DND-41 (cell line): ENCODE measurements around the gene PCDHGB3.
"Not testable (repeated sequence)": the region's sequence is repeated elsewhere in the genome, so short reads cannot be mapped to it uniquely, and the experiment has no call there.

Experiments
- ATAC-seq: fragments of 200-7000 bp; cut with Tn5 transposase; 3 replicates; pipeline ENCODE4 v1.9.1; 2021; ENCODE audit warnings: low read depth; ENCODE audit not compliant: insufficient read depth
- DNase-seq: peaks from one replicate; pipeline ENCODE4 v3.0.0-alpha.2; 2020
- H2AFZ ChIP-seq: 2 replicates; pipeline ENCODE4 v1.6.0; 2012; ENCODE audit warnings: low read depth, low read length
- H3K27ac ChIP-seq: 2 replicates; pipeline ENCODE4 v1.5.1; 2012; ENCODE audit warnings: low read length, inconsistent platforms
- H3K27me3 ChIP-seq: fragments of 200-600 bp; sonication (generic); 2 replicates; pipeline ENCODE4 v1.6.0; 2012; ENCODE audit warnings: low read length, mild to moderate bottlenecking, inconsistent platforms; ENCODE audit not compliant: insufficient read depth, poor library complexity
- H3K36me3 ChIP-seq: 2 replicates; pipeline ENCODE4 v1.5.1; 2012; ENCODE audit warnings: low read length, inconsistent platforms; ENCODE audit not compliant: insufficient read depth
- H3K4me1 ChIP-seq: 2 replicates; pipeline ENCODE4 v1.5.1; 2012; ENCODE audit warnings: mild to moderate bottlenecking, low read length; ENCODE audit not compliant: insufficient read depth
- H3K4me2 ChIP-seq: 2 replicates; pipeline ENCODE4 v1.6.0; 2012; ENCODE audit warnings: mild to moderate bottlenecking, moderate library complexity, low read length, inconsistent platforms; ENCODE audit not compliant: insufficient read depth
- H3K4me3 ChIP-seq, 2 experiments: fragments of 200-600 bp in 1 of 2; shearing (Covaris generic) in 1 of 2; 2 replicates each; pipeline ENCODE4 v1.5.1; 2012 to 2016; ENCODE audit warnings: inconsistent platforms in 2 of 2, low read length in 2 of 2, mild to moderate bottlenecking in 2 of 2, low read depth in 1 of 2, moderate library complexity in 1 of 2
- H3K79me2 ChIP-seq: 2 replicates; pipeline ENCODE4 v1.6.0; 2012; ENCODE audit warnings: low read length, inconsistent platforms; ENCODE audit not compliant: insufficient read depth
- H3K9ac ChIP-seq: 2 replicates; pipeline ENCODE4 v1.6.0; 2012; ENCODE audit warnings: low read depth, mild to moderate bottlenecking, inconsistent platforms, low read length, moderate library complexity
- H3K9me3 ChIP-seq: 2 replicates; pipeline ENCODE4 v1.5.1; 2012; ENCODE audit warnings: low read length, moderate library complexity, mild to moderate bottlenecking, inconsistent platforms; ENCODE audit not compliant: insufficient read depth, severe bottlenecking
- H4K20me1 ChIP-seq: 2 replicates; pipeline ENCODE4 v1.6.0; 2012; ENCODE audit warnings: low read length; ENCODE audit not compliant: insufficient read depth
- EZH2 ChIP-seq: IDR thresholded peaks from 3 replicates; pipeline ENCODE4 v1.6.1; 2012; ENCODE audit warnings: borderline replicate concordance, low read depth, mild to moderate bottlenecking, moderate library complexity, low read length, inconsistent platforms; ENCODE audit not compliant: severe bottlenecking
- TF ChIP-seq, protein P1 (sequence below): IDR thresholded peaks from 2 replicates; pipeline ENCODE4 v1.5.1; 2012; ENCODE audit warnings: borderline replicate concordance, low read length, moderate library complexity, mild to moderate bottlenecking; ENCODE audit not compliant: poor library complexity, severe bottlenecking; ENCODE audit errors: extremely low read depth

Gene PCDHGB3

DNA sequence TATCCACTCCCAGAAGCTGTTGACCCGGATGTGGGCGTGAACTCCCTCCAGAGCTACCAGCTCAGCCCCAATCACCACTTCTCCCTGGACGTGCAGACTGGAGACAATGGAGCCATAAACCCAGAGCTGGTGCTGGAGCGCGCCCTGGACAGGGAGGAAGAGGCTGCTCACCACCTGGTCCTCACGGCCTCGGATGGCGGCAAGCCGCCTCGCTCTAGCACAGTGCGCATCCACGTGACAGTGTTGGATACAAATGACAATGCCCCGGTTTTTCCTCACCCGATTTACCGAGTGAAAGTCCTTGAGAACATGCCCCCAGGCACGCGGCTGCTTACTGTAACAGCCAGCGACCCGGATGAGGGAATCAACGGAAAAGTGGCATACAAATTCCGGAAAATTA, 23.2 kb downstream of the PCDHGB3 start:
- Histone ChIP-seq H3K9me3 (no peaks in the 10 kb centered on the region), H3K4me2 (no peak overlapping the region), H3K4me1 (no peaks in the 10 kb centered on the region), H4K20me1 (no peaks in the 10 kb centered on the region), H3K36me3 (no peaks in the 10 kb centered on the region), H3K27me3 (no peaks in the 10 kb centered on the region), H2AFZ (no peak overlapping the region), H3K79me2 (no peaks in the 10 kb centered on the region), H3K4me3 (no peak overlapping the region), H3K27ac (no peak overlapping the region), H3K9ac (no peak overlapping the region)
- no peak for TF ChIP-seq EZH2
- TF ChIP-seq, protein P1, sequence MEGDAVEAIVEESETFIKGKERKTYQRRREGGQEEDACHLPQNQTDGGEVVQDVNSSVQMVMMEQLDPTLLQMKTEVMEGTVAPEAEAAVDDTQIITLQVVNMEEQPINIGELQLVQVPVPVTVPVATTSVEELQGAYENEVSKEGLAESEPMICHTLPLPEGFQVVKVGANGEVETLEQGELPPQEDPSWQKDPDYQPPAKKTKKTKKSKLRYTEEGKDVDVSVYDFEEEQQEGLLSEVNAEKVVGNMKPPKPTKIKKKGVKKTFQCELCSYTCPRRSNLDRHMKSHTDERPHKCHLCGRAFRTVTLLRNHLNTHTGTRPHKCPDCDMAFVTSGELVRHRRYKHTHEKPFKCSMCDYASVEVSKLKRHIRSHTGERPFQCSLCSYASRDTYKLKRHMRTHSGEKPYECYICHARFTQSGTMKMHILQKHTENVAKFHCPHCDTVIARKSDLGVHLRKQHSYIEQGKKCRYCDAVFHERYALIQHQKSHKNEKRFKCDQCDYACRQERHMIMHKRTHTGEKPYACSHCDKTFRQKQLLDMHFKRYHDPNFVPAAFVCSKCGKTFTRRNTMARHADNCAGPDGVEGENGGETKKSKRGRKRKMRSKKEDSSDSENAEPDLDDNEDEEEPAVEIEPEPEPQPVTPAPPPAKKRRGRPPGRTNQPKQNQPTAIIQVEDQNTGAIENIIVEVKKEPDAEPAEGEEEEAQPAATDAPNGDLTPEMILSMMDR: no peak
- no peak for DNase-seq
- no peak for ATAC-seq

DNA sequence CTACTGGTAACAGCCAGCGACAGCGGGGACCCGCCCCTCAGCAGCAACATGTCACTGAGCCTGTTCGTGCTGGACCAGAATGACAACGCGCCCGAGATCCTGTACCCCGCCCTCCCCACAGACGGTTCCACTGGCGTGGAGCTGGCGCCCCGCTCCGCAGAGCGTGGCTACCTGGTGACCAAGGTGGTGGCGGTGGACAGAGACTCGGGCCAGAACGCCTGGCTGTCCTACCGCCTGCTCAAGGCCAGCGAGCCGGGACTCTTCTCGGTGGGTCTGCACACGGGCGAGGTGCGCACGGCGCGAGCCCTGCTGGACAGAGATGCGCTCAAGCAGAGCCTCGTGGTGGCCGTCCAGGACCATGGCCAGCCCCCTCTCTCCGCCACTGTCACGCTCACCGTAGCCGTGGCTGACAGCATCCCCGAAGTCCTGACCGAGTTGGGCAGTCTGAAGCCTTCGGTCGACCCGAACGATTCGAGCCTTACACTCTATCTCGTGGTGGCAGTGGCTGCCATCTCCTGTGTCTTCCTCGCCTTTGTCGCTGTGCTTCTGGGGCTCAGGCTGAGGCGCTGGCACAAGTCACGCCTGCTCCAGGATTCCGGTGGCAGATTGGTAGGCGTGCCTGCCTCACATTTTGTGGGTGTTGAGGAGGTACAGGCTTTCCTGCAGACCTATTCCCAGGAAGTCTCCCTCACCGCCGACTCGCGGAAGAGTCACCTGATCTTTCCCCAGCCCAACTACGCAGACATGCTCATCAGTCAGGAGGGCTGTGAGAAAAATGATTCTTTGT, 24.6 kb downstream of the PCDHGB3 start:
- not testable (repeated sequence) for H3K4me2 ChIP-seq, H4K20me1 ChIP-seq, H3K36me3 ChIP-seq, H3K27me3 ChIP-seq, H3K27ac ChIP-seq, H3K4me3 ChIP-seq, H3K9me3 ChIP-seq, H3K4me1 ChIP-seq, H3K9ac ChIP-seq, H3K79me2 ChIP-seq, ATAC-seq, DNase-seq, H2AFZ ChIP-seq

DNA sequence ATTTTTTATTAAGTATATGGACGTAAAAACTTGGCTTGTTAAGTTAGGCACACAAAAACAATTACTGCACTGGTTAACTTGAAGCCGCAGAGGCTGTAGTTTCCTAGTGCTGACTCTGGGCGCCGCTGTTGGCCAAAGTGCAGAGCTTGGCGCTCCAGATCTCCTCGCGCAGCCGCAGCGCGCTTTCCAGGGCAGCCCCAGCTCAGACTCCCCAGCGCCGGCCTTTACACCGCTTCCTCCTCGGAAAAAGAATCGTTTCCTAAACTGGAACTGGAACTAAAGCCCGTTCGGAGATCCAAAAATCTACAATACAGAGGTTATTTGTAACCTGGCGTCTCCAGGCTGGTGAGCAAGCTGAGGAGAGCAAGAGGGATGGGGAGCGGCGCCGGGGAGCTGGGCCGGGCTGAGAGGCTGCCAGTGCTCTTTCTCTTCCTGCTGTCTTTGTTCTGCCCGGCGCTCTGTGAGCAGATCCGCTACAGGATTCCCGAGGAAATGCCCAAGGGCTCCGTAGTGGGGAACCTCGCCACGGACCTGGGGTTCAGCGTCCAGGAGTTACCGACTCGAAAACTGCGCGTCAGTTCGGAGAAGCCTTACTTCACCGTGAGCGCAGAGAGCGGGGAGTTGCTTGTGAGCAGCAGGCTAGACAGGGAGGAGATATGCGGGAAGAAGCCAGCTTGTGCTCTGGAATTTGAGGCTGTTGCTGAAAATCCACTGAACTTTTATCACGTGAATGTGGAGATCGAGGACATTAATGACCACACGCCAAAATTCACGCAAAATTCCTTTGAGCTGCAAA, 27.9 kb downstream of the PCDHGB3 start, which contains the start of gene PCDHGB5:
Gene PCDHGB5, plus strand, starts transcription at position 192 of the 796 bp plus-strand sequence. Its CDS starts 181 bp downstream, at position 373.
- not testable (repeated sequence) for H2AFZ ChIP-seq, H4K20me1 ChIP-seq, H3K36me3 ChIP-seq, H3K4me1 ChIP-seq, H3K79me2 ChIP-seq, ATAC-seq, H3K4me2 ChIP-seq, H3K9ac ChIP-seq, H3K4me3 ChIP-seq, H3K9me3 ChIP-seq, H3K27ac ChIP-seq, H3K27me3 ChIP-seq, DNase-seq
- TF ChIP-seq, protein P1: peak; percentile 10

DNA sequence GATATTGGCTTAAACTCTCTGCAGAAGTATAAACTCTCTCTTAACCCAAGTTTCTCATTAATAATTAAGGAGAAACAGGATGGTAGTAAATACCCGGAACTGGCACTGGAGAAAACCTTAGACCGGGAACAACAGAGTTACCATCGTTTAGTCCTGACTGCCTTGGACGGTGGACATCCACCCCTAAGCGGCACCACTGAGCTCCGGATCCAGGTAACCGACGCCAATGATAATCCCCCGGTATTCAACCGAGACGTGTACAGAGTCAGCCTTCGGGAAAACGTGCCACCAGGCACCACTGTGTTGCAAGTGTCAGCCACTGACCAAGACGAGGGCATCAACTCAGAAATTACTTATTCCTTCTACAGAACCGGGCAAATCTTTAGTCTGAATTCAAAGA, 28.6 kb downstream of the PCDHGB3 start:
- DNase-seq (no peak), ATAC-seq (no peak)
- TF ChIP-seq EZH2: no peak
- H3K9me3 ChIP-seq: no peaks in the 10 kb centered on the region
- H2AFZ ChIP-seq: no peak overlapping the region
- no peak overlapping the region for H3K9ac ChIP-seq
- no peak overlapping the region for H3K4me3 ChIP-seq
- H3K27ac ChIP-seq: no peak overlapping the region
- no peak overlapping the region for H3K4me2 ChIP-seq
- no peaks in the 10 kb centered on the region for H4K20me1 ChIP-seq
- no peaks in the 10 kb centered on the region for H3K79me2 ChIP-seq
- H3K27me3 ChIP-seq: no peaks in the 10 kb centered on the region
- H3K36me3 ChIP-seq: no peaks in the 10 kb centered on the region
- H3K4me1 ChIP-seq: no peaks in the 10 kb centered on the region
